Esophagus muscularis mucosa (tissue), 4 donors: ENCODE results near the gene KLF15. TPM values are rescaled to one million over a fixed set of nuclear protein-coding genes. Genes with fewer than 3 reads are reported as not detected.
A peak's percentile ranks its signal among the peaks of the same experiment; 100 is the strongest.

Experiments used
- DNase-seq: peaks from one replicate; pipeline ENCODE4 v3.0.0-alpha.2; 2017; ENCODE audit errors: extremely low spot score
- H3K27ac ChIP-seq, 4 donors: fragments of 200-600 bp; sonication (generic); replicated peaks in 1 of 4; 1 replicate in 3 of 4; 2 replicates in 1 of 4; pipeline ENCODE4 v1.5.1; 2016 to 2019; ENCODE audit warnings: mild to moderate bottlenecking in 1 of 4
- H3K27me3 ChIP-seq, 4 donors: fragments of 200-600 bp; sonication (generic); one replicate each; pipeline versions ENCODE4 v1.5.1 to v1.6.0; 2016 to 2019
- H3K36me3 ChIP-seq, 4 donors: fragments of 200-600 bp; sonication (generic); one replicate each; pipeline ENCODE4 v1.5.1; 2016 to 2019
- H3K4me1 ChIP-seq, 4 donors: fragments of 200-600 bp; sonication (generic); one replicate each; pipeline ENCODE4 v1.5.1; 2016 to 2019
- H3K4me3 ChIP-seq, 4 donors: fragments of 200-600 bp; sonication (generic); 1 replicate in 2 of 4; 2 replicates in 2 of 4; pipeline ENCODE4 v1.5.1; 2016 to 2019; ENCODE audit warnings: mild to moderate bottlenecking in 4 of 4, moderate library complexity in 1 of 4
- H3K9me3 ChIP-seq, 4 donors: fragments of 200-600 bp; sonication (generic); 1 replicate in 3 of 4; 2 replicates in 1 of 4; pipeline ENCODE4 v1.5.1; 2016 to 2019
- CTCF ChIP-seq, 3 experiments: fragments of 200-600 bp in 2 of 3; fragments of 450-650 bp in 1 of 3; sonication (generic) in 2 of 3; IDR thresholded peaks; one replicate each; pipeline ENCODE4 v1.5.1; 2017 to 2019; ENCODE audit warnings: antibody characterized with exemption in 3 of 3, mild to moderate bottlenecking in 2 of 3, moderate library complexity in 1 of 3
- EP300 ChIP-seq: sonication (generic); formaldehyde crosslinking; IDR thresholded peaks from one replicate; pipeline ENCODE4 v1.6.1; 2017; ENCODE audit warnings: antibody characterized with exemption
- POLR2A ChIP-seq: fragments of 450-650 bp; IDR thresholded peaks from one replicate; pipeline ENCODE4 v1.6.1; 2017; ENCODE audit warnings: antibody characterized with exemption, moderate library complexity, mild to moderate bottlenecking, low read depth
- POLR2AphosphoS5 ChIP-seq, 2 donors: sonication (generic); formaldehyde crosslinking; IDR thresholded peaks; one replicate each; pipeline ENCODE4 v1.6.1; 2017; ENCODE audit warnings: antibody characterized with exemption in 2 of 2
- WGBS: methylation state at CpG from one replicate; pipeline ENCODE4 v1.1.5; 2018; 5-methylcytosine and 5-hydroxymethylcytosine counted together
- intact Hi-C: fragments of 100-400 bp; cut with DNase I; formaldehyde crosslinking; loops from one replicate; pipeline ENCODE4 v1.15.1; 2023
- total RNA-seq, 4 donors: library from RNA; depleted of rRNA; stranded (reverse); fragments of >200 nt; gene quantifications; one replicate each; pipeline versions ENCODE4 v1.1.0 to v1.2.1, GENCODE V29; 2016

KLF15 gene
- total RNA-seq, 4 donors from 2014 or later = 84.3 to 208 (median 93.6) TPM

GRCh38 chr3:126320517-126321293 lies 36.5 kb downstream of the KLF15 start:
- 78% methylated on average over 7 of the region's 7 CpGs for WGBS
- no peaks in the 10 kb centered on the region for H3K9me3 ChIP-seq
- no peaks in the 10 kb centered on the region for H3K27me3 ChIP-seq
- DNase-seq = peak; percentile 75
- no peak overlapping the region for H3K27ac ChIP-seq
- intact Hi-C loops = no loop called here
- no peaks in the 10 kb centered on the region for H3K4me1 ChIP-seq
- TF ChIP-seq EP300 = no peak
- TF ChIP-seq POLR2AphosphoS5 (IDR thresholded peaks at IDR 0.05) = no peak
- TF ChIP-seq CTCF (IDR thresholded peaks at IDR 0.05) = no peak
- TF ChIP-seq POLR2A = no peak
- no peak overlapping the region for H3K4me3 ChIP-seq
- no peaks in the 10 kb centered on the region for H3K36me3 ChIP-seq

GRCh38 chr3:126319701-126320295 lies 37.4 kb downstream of the KLF15 start:
- TF ChIP-seq POLR2AphosphoS5 (IDR thresholded peaks at IDR 0.05) (no peak), EP300 (no peak), POLR2A (no peak), CTCF (IDR thresholded peaks at IDR 0.05) (no peak)
- Histone ChIP-seq H3K9me3 (no peaks in the 10 kb centered on the region), H3K36me3 (no peaks in the 10 kb centered on the region), H3K27me3 (no peaks in the 10 kb centered on the region), H3K4me1 (no peaks in the 10 kb centered on the region), H3K4me3 (no peak overlapping the region), H3K27ac (no peak overlapping the region)
- intact Hi-C loops = no loop called here
- WGBS = 80% methylated on average over 6 of the region's 6 CpGs
- peak; percentile 89 for DNase-seq

- TF ChIP-seq POLR2AphosphoS5 (IDR thresholded peaks at IDR 0.05) = no peak
- no peak for TF ChIP-seq CTCF (IDR thresholded peaks at IDR 0.05)
- TF ChIP-seq POLR2A = no peak
- TF ChIP-seq EP300 = no peak
- Histone ChIP-seq H3K27ac (no peak overlapping the region), H3K36me3 (no peaks in the 10 kb centered on the region), H3K9me3 (no peaks in the 10 kb centered on the region), H3K27me3 (no peaks in the 10 kb centered on the region), H3K4me3 (no peak overlapping the region), H3K4me1 (no peaks in the 10 kb centered on the region)
- WGBS = 96% methylated on average over 14 of the region's 14 CpGs
- DNase-seq = peak; percentile 70
- intact Hi-C loops = no loop called here
Measured at GRCh38 chr3:126317029-126317996, 39.9 kb downstream of the KLF15 start.

- TF ChIP-seq CTCF (IDR thresholded peaks at IDR 0.05) = no peak
- TF ChIP-seq POLR2A = no peak
- TF ChIP-seq EP300 = no peak
- no peak for TF ChIP-seq POLR2AphosphoS5 (IDR thresholded peaks at IDR 0.05)
- Histone ChIP-seq H3K36me3 (no peaks in the 10 kb centered on the region), H3K4me1 (no peaks in the 10 kb centered on the region), H3K4me3 (no peak overlapping the region), H3K27me3 (no peaks in the 10 kb centered on the region), H3K27ac (no peak overlapping the region), H3K9me3 (no peaks in the 10 kb centered on the region)
- 89% methylated on average over 7 of the region's 8 CpGs for WGBS
- peak; percentile 55 for DNase-seq
- intact Hi-C loops = no loop called here
Measured at GRCh38 chr3:126316501-126316939, 40.7 kb downstream of the KLF15 start.
